NCI-H2171 treated with DMSO at 0.1 percent for 48 hours (cell line): Measurements from ENCODE around the gene ERFE.

ENCODE experiments used
- DNase-seq: peaks from one replicate; lab custom pipeline; 2025; lab: John Stamatoyannopoulos, UW

Gene ERFE

GRCh38 chr2:238155761-238156694 lies 2.7 kb upstream of the ERFE start:
- no peak for DNase-seq

GRCh38 chr2:238157506-238158017 lies 1.2 kb upstream of the ERFE start:
- no peak for DNase-seq

- DNase-seq = no peak
These were observed 707 bp upstream of the ERFE start for GRCh38 chr2:238158018-238158508.

DNA sequence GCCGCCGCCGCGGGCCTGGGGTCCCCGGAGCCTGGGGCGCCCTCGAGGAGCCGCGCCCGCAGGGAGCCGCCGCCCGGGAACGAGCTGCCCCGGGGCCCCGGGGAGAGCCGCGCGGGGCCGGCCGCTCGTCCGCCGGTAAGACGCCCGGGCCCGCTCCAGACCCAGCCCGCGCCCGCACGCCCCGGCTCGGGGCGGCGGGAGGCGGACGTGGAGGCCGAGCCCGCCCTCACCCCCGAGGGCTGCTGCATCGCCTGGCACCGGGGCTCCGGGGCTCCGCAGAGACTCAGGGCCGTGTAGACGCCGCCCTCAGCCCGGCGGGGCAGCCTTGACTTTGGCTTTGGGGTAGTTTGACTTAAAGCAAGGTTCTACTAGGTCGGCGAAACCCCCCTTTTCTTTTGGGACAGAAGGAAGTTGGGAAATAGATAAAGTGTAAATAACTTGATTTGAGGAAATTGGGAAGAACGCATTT lies 335 bp downstream of the ERFE start:
- DNase-seq = no peak

- DNase-seq = no peak
These were observed 963 bp downstream of the ERFE start for GRCh38 chr2:238159661-238160205.

- DNase-seq = no peak
These were observed 1.7 kb downstream of the ERFE start for GRCh38 chr2:238160206-238161129.

- no peak for DNase-seq
These were observed 2.7 kb downstream of the ERFE start for GRCh38 chr2:238161291-238162051.

GRCh38 chr2:238162251-238162845 lies 3.6 kb downstream of the ERFE start:
- DNase-seq = no peak

DNA sequence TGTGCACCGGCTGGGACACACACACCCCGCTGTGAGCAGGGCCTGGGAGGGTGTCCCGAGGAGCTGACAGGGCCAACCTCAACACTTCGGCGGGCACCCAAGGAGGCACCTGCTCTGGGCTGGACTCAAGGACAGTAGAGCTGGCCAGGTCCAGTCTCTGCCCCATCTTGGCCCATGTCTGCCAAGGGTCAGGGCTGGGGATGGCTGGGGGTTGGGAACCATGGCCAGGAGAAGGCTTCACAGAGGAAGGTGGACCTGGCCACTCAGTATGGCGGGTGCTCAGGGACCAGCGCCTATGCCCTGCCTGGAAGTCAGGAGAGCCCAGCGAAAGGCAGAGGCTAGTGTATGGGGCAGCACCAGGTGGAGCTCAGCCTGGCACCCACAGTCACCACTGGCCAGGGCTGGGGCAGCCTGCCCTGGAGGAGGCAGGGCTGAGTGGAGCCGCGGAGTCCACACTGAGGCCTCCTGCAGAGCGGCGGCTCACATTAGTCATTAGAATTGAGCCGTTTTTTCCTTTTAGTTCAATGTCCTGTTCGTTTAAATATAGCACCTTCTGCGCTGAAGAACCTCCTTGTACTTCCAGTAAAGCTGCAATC lies 4.2 kb downstream of the ERFE start:
- DNase-seq = no peak

DNA sequence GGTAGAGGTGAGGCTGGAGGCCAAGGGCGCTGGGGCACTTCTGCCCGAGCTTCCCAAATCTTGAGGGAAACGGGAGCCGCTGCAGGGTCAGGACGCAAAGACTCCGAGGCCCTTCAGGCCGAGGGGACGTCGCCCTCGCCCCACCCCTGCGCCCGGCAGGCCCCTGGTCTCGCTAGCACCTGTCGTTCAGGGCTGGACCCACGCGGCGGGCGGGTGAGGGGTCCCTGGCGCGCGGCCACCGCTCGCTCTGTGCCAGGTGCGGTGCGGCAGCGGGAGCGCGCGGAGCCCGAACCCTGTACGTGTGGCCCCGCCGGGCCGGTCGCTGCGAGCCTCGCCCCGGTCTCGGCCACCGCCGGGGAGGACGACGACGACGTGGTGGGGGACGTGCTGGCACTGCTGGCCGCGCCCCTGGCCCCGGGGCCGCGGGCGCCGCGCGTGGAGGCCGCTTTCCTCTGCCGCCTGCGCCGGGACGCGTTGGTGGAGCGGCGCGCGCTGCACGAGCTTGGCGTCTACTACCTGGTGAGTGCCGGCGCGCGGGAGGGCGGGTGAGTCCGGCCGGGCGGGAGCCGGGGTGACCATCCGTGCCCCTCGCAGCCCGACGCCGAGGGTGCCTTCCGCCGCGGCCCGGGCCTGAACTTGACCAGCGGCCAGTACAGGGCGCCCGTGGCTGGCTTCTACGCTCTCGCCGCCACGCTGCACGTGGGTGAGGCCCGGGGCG lies 4.9 kb downstream of the ERFE start:
- DNase-seq = no peak

GRCh38 chr2:238164906-238165287 lies 6.1 kb downstream of the ERFE start:
- DNase-seq = no peak

DNA sequence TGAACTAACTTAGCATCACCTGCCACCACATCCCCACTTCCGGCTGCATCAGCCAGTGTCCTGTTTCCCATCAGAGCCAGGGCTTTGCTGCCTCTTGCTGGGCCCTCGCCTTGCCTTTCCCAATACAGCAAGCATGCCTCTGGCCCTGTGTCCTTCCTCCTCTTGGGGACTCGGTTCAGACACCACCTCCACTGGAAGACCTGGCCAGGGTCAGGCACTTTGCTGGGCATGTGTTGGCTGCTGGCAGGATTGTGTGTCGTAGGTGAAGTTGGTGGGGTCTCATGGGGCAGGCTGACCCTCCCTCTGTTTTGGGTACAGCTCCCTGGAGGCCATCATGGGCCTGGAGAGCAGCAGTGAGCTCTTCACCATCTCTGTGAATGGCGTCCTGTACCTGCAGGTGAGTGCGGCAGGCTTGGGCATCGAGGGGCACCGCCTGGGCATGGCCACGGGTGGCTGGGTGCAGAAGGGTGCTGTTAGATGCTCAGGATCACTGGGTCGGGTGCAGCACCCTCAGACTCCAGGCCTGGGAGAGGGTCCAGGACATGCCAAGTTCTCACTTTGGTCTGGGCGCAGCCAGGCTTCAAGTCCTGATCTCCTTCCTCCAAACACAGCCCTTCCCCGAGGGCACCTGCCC lies 6.6 kb downstream of the ERFE start:
- DNase-seq = no peak

GRCh38 chr2:238166391-238167343 lies 7.9 kb downstream of the ERFE start:
- no peak for DNase-seq

GRCh38 chr2:238167344-238167715 lies 8.6 kb downstream of the ERFE start:
- no peak for DNase-seq

DNA sequence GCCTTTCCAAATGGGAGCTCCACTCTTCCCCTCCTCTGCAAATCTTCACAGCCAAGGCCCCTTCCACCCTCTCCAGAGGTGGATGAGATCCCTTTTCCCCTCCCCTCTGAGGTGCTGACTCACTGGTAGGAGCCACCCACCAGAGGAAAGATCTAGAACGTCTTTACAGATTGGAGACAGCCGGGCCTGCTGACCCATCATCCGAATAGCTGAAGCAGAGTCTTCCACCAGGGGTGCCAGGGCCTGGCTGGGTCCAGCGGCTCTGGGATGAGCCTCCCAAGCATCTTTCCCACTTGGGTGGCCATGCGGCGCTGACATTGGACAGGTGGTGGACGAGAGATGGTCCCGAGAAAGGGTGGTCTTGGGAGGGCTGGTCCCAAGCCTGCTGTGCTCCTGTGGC lies 9.0 kb downstream of the ERFE start:
- no peak for DNase-seq

DNA sequence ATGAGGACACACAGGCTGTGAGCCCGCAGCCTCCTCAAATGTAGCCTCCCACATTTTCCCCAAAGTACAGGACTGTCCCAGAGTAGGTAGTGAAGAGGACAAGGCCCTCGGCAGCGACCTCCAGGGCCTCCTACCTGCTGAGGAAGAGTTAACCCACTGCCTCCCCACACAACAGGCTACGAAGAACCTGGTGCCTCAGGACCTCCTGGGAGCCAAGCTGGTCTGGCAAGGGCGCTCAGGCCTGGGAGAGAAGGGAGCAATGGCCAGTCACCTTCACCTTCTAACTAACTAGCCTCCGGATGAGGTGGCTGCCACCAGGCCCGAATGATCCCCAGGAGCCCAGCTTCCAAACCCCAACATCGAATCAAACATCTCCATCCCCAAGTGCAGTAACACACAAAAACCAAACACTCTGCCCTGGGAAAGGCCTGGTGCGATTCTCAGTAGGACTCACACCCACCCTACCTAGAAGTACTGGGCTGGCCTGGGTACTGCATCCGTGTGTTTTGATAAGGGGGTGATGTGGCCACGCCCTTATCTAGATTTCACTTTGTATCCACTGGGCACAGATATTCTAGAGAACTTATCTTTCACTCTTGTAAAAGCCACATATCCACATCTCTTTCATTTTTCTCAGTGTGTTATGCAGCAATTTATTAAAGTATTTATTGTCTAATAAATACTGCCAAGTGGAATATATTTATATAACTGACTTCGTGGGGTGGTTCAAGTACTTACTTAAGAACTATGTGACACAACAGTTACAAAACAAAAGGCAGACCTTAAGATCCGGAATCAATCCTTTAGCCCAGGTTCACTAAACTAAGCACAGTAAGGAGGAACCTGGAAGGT lies 9.7 kb downstream of the ERFE start:
- no peak for DNase-seq

DNA sequence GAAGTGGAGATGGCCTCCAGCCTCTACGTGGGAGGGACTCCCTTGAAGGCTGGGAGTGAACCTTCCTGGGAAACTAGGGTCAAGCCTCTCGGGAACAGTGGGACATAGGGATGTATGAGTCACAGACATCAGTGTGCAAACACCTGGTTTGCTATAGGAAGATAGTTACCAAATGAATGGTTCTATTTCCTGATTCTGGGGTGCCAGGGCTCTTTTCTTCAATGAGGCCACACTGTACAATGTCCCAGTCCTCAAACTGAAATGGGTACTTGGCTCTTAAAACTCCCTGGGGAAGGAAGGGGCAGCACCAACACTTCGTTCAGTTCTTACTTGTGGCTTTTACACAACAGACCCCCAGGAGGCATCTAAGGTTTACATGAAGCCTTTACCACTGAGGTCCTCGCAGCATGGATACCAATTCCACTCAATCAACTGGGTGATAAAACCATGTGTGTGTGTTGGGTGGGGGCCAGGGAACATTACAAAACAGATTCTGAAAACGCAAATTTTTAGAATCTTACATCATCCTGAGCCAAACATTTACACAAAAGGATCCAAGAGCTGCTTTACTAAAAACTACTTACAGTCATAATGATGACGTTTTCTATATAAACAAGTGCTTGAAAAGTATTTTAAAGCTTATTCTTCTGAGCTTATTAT lies 10.4 kb downstream of the ERFE start:
- no peak for DNase-seq
